ENCODE results near the gene ADNP. TPM values are rescaled to one million over a fixed set of nuclear protein-coding genes. Genes with fewer than 3 reads are reported as not detected.

Gene ADNP
- total RNA-seq, 1 experiment from 2014 or later: 106 TPM

DNA sequence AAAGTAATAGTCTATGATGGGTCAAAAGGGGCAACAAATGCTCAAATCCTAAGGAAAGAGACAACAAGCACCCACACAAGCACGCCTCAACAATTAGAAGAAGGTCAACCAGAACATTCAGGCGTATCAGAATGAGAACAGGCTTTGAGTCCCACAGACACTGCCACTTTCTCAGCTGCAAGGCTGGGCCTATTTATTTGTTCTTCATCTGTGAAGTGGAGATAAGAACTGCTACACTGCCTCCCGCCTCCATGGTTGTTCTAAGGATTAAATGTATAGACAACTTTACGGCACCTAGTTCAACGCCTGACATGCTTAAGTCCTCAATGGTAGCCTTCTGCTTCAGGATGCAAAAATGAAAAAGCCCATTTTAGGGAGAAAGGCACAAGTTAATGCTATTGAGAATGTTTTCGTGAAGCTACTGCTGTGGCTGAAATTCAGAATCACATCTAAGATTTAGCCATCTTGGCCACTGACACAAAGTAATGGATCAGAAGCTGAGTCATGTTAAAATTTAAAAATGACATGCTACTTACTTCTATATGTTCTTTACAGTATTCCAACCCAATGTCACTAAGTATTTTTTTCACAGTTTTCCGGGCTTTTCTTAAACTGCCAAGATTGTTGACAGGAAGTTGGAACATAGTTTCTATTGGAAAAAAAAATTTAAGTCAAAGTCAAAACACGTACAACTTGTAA, 27.7 kb downstream of the ADNP start:
- H3K27me3 Mint-ChIP-seq (ENCODE audit: low read depth): no peaks in the 10 kb centered on the region
- TF ChIP-seq ZNF671 (CRISPR knock-in tag; IDR thresholded peaks at IDR 0.05) (no peak), ZNF121 (CRISPR knock-in tag; IDR thresholded peaks at IDR 0.05) (no peak)
- peak overlapping the region; percentile 42 for H3K27ac Mint-ChIP-seq
- no peak for DNase-seq (ENCODE audit: low spot score)
- peaks cover 26% of the 10 kb centered on the region for H3K4me1 Mint-ChIP-seq
- no peaks in the 10 kb centered on the region for H3K9me3 Mint-ChIP-seq
- H3K4me3 Mint-ChIP-seq: no peak overlapping the region
- peaks cover 47% of the 10 kb centered on the region for H3K36me3 Mint-ChIP-seq
- CTCF ChIA-PET: interaction anchor here (0.5 to 0.7 kb wide), 2 partner anchors 109 to 110 kb away, joined by 3 read pairs; partner anchors contain the start of gene BCAS4
- POLR2A ChIA-PET: no interaction called here
- no peak for ATAC-seq

DNA sequence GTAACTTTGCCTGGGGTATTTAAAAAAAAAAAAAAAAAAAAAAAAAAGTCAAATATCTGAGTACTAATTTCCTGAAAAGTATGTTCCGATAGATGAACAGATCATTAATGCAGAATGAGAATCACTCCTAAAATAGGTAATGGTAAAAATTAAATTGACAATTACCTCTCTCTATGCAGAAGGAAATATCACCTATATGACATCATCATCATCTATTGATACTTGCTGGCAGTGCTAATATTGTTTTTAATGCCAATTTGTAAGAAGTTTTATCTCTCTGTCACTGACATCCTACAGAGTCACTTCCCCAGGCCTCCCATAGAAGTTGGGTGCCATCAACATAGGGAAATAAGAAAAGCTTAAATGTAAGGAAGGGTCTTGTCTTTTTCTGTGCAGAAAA, 29.9 kb downstream of the ADNP start:
- ATAC-seq (no peak), DNase-seq (ENCODE audit: low spot score) (no peak)
- H3K27me3 Mint-ChIP-seq (ENCODE audit: low read depth): no peaks in the 10 kb centered on the region
- H3K4me1 Mint-ChIP-seq: peaks cover 12% of the 10 kb centered on the region
- H3K4me3 Mint-ChIP-seq: no peak overlapping the region
- H3K9me3 Mint-ChIP-seq: no peaks in the 10 kb centered on the region
- TF ChIP-seq, protein P1, sequence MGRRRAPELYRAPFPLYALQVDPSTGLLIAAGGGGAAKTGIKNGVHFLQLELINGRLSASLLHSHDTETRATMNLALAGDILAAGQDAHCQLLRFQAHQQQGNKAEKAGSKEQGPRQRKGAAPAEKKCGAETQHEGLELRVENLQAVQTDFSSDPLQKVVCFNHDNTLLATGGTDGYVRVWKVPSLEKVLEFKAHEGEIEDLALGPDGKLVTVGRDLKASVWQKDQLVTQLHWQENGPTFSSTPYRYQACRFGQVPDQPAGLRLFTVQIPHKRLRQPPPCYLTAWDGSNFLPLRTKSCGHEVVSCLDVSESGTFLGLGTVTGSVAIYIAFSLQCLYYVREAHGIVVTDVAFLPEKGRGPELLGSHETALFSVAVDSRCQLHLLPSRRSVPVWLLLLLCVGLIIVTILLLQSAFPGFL (CRISPR knock-in tag; IDR thresholded peaks at IDR 0.05; ENCODE audit: borderline replicate concordance): no peak
- no peak for TF ChIP-seq ZNF416 (CRISPR knock-in tag; IDR thresholded peaks at IDR 0.05)
- TF ChIP-seq, protein P2, sequence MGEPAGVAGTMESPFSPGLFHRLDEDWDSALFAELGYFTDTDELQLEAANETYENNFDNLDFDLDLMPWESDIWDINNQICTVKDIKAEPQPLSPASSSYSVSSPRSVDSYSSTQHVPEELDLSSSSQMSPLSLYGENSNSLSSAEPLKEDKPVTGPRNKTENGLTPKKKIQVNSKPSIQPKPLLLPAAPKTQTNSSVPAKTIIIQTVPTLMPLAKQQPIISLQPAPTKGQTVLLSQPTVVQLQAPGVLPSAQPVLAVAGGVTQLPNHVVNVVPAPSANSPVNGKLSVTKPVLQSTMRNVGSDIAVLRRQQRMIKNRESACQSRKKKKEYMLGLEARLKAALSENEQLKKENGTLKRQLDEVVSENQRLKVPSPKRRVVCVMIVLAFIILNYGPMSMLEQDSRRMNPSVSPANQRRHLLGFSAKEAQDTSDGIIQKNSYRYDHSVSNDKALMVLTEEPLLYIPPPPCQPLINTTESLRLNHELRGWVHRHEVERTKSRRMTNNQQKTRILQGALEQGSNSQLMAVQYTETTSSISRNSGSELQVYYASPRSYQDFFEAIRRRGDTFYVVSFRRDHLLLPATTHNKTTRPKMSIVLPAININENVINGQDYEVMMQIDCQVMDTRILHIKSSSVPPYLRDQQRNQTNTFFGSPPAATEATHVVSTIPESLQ (CRISPR knock-in tag; IDR thresholded peaks at IDR 0.05): no peak
- TF ChIP-seq SMAD3 (CRISPR knock-in tag; IDR thresholded peaks at IDR 0.05; ENCODE audit: borderline replicate concordance): no peak
- TF ChIP-seq ZNF121 (CRISPR knock-in tag; IDR thresholded peaks at IDR 0.05): no peak
- no peak for TF ChIP-seq GABPB1 (CRISPR knock-in tag; IDR thresholded peaks at IDR 0.05)
- TF ChIP-seq, protein P3, sequence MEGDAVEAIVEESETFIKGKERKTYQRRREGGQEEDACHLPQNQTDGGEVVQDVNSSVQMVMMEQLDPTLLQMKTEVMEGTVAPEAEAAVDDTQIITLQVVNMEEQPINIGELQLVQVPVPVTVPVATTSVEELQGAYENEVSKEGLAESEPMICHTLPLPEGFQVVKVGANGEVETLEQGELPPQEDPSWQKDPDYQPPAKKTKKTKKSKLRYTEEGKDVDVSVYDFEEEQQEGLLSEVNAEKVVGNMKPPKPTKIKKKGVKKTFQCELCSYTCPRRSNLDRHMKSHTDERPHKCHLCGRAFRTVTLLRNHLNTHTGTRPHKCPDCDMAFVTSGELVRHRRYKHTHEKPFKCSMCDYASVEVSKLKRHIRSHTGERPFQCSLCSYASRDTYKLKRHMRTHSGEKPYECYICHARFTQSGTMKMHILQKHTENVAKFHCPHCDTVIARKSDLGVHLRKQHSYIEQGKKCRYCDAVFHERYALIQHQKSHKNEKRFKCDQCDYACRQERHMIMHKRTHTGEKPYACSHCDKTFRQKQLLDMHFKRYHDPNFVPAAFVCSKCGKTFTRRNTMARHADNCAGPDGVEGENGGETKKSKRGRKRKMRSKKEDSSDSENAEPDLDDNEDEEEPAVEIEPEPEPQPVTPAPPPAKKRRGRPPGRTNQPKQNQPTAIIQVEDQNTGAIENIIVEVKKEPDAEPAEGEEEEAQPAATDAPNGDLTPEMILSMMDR (IDR thresholded peaks at IDR 0.05): no peak
- no peak for TF ChIP-seq GTF2I (CRISPR knock-in tag; conservative IDR thresholded peaks at IDR 0.05)
- TF ChIP-seq, protein P4, sequence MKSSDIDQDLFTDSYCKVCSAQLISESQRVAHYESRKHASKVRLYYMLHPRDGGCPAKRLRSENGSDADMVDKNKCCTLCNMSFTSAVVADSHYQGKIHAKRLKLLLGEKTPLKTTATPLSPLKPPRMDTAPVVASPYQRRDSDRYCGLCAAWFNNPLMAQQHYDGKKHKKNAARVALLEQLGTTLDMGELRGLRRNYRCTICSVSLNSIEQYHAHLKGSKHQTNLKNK (CRISPR knock-in tag; IDR thresholded peaks at IDR 0.05): no peak
- TF ChIP-seq, protein P5, sequence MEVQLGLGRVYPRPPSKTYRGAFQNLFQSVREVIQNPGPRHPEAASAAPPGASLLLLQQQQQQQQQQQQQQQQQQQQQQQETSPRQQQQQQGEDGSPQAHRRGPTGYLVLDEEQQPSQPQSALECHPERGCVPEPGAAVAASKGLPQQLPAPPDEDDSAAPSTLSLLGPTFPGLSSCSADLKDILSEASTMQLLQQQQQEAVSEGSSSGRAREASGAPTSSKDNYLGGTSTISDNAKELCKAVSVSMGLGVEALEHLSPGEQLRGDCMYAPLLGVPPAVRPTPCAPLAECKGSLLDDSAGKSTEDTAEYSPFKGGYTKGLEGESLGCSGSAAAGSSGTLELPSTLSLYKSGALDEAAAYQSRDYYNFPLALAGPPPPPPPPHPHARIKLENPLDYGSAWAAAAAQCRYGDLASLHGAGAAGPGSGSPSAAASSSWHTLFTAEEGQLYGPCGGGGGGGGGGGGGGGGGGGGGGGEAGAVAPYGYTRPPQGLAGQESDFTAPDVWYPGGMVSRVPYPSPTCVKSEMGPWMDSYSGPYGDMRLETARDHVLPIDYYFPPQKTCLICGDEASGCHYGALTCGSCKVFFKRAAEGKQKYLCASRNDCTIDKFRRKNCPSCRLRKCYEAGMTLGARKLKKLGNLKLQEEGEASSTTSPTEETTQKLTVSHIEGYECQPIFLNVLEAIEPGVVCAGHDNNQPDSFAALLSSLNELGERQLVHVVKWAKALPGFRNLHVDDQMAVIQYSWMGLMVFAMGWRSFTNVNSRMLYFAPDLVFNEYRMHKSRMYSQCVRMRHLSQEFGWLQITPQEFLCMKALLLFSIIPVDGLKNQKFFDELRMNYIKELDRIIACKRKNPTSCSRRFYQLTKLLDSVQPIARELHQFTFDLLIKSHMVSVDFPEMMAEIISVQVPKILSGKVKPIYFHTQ (CRISPR knock-in tag; IDR thresholded peaks at IDR 0.05): no peak
- TF ChIP-seq ZNF138 (CRISPR knock-in tag; conservative IDR thresholded peaks at IDR 0.05): no peak
- no peak for TF ChIP-seq NFE2L1 (CRISPR knock-in tag; IDR thresholded peaks at IDR 0.05)
- no peak for TF ChIP-seq RORB (CRISPR knock-in tag; IDR thresholded peaks at IDR 0.05)
- no peak for TF ChIP-seq ZBTB21 (CRISPR knock-in tag; IDR thresholded peaks at IDR 0.05; ENCODE audit: borderline replicate concordance)
- no peak for TF ChIP-seq ZNF317 (CRISPR knock-in tag; IDR thresholded peaks at IDR 0.05; ENCODE audit: borderline replicate concordance, low read depth)
- TF ChIP-seq TCF7 (CRISPR knock-in tag; IDR thresholded peaks at IDR 0.05; ENCODE audit: low read depth): no peak
- no peak for TF ChIP-seq GRHL2 (CRISPR knock-in tag; IDR thresholded peaks at IDR 0.05; ENCODE audit: insufficient replicate concordance, severe bottlenecking)
- ChIA-PET POLR2A (no interaction called here), CTCF (no interaction called here)
- peaks cover 57% of the 10 kb centered on the region for H3K36me3 Mint-ChIP-seq
- no peak overlapping the region for H3K27ac Mint-ChIP-seq
